ENCODE measurements around the gene KNDC1.
"Not testable (repeated sequence)": the region's sequence is repeated elsewhere in the genome, so short reads cannot be mapped to it uniquely, and the experiment has no call there.

The KNDC1 gene

DNA sequence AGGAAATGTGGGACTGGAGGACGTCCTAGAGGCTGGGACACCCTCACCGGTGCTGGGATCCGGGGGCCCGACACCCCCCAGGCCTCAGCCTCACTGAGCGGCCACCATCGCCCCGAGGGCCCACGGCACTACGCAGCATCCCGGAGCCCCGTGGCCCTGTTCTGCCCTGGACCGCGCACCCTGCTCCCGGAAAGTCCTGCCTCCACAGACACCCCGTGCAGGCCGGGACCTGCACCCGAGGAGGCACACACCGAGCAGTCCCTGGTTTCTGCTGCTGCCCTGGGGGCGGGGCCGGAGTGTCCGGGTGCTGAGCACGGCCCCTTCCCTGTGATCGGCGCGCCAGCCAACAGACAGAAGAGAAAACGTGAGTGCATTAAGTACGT lies 18.1 kb upstream of the KNDC1 start:
- DNase-seq (ENCODE audit: low spot score) = no peak

GRCh38 chr10:133142523-133143199 lies 17.4 kb upstream of the KNDC1 start:
- DNase-seq (ENCODE audit: low spot score) = no peak

DNA sequence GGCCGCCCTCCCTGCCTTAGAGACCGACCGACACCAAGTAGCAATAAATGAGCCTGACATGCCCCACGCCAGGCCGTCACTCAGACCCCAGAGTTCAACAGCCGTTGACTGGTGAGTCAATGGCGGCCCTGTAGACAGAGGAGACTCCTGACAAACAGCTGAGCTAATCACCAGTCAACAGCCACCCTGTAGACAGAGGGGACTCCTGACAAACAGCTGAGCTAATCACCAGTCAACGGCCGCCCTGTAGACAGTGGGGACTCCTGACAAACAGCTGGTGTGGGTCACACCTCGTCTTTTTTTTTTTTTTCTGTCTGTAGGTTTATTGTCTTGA lies 16.9 kb upstream of the KNDC1 start:
- DNase-seq (ENCODE audit: low spot score) = peak; percentile 9

DNA sequence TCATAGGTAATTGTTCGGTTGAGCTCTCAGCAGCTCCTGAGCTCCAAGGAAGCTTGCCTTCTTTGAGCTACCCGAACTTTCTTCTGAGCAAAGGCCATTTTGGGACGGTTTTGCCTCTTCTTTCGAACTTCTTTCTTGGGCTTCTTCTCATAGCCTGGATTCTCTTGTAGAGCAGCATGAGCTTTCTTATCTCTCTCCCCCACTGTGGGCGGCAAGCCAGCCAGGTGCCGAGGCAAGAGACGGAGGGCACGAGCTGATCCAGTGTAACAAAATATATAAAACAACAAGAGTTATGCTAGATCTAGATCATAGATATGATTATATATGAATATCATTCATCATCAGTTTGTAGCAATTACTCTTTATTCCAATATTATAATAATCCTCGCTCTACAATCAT lies 16.5 kb upstream of the KNDC1 start:
- no peak for DNase-seq (ENCODE audit: low spot score)

- DNase-seq (ENCODE audit: low spot score) = no peak
Observed at GRCh38 chr10:133144771-133145170, 15.2 kb upstream of the KNDC1 start.

DNA sequence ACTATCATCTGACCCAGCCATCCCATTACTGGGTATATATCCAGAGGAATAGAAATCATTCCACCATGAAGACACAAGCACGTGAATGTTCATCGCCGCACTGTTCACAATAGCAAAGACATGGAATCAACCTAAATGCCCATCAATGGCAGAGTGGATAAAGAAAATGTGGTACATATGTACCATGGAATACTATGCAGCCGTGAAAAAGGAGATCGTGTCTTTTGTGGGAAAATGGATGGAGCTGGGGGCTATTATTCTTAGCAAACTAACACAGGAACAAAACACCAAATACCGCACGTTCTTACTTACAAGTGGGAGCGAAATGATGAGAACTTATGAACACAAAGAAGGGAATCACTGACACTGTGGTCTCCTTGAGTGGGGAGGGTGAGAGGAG lies 9.8 kb upstream of the KNDC1 start:
- no peak for DNase-seq (ENCODE audit: low spot score)

DNA sequence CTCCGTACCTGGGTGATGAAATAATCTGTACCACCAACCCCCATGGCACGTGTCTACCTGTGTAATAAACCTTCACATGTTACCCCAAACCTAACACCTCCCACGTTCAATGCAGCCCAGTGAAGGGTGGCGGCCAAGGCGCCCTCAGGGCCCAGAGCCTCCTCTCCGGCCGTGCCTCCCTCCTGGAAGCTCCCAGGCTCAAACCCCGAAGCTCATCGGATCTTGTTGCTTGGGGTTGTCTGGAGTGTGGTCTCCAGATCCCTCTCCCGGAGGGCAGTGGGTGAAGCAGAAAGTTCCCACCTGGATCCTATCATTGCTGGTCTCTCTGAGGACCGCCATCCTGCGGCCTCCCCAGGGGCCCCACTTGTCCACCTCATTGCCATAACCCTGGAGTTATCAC lies 9.4 kb upstream of the KNDC1 start:
- no peak for DNase-seq (ENCODE audit: low spot score)

GRCh38 chr10:133151071-133151470 lies 8.9 kb upstream of the KNDC1 start:
- not testable (repeated sequence) for DNase-seq (ENCODE audit: low spot score)

DNA sequence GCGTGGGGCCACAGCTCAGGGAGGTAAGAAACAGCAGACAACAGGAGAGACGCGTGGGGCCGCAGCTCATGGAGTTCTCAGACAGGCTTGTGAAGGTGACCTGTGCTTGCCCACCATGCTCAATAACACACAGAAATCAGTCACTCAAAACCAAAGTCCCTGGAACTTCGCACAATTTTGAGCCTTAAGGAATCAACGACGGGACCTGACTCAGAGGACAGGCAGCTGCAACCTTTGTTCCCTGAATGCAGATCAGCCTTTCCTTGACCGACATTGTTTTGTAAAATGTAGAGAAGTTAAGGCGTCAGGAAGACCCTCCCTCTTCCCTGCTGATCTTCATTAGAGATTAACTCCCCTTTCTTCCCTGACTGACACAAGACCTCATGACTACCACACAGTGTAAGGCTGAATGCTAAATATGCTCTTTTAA lies 8.5 kb upstream of the KNDC1 start:
- peak; percentile 16 for DNase-seq (ENCODE audit: low spot score)

- no peak for DNase-seq (ENCODE audit: low spot score)
Observed at GRCh38 chr10:133154411-133154810, 5.6 kb upstream of the KNDC1 start.

GRCh38 chr10:133154996-133155778 lies 4.8 kb upstream of the KNDC1 start:
- no peak for DNase-seq (ENCODE audit: low spot score)

- no peak for DNase-seq (ENCODE audit: low spot score)
Observed at GRCh38 chr10:133156674-133157579, 3.1 kb upstream of the KNDC1 start.

- DNase-seq (ENCODE audit: low spot score) = no peak
Observed at GRCh38 chr10:133157662-133158436, 2.2 kb upstream of the KNDC1 start.

DNA sequence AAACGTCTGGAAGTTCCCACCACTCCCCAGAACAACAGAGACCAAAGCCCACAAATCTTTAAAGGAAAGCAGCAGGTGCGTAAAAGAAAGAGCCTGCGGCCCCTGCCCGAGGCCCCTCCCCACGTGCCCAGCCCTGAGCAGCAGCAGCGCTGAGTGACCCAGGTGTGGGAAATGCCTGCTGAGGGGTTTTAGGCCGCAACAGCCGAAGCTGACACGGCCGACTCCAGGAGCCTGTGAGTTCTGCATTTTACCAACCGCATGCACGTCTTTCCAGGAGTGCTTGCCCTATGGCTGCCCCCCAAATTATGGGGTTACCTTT lies 1.6 kb upstream of the KNDC1 start:
- no peak for DNase-seq (ENCODE audit: low spot score)

GRCh38 chr10:133158756-133159610 lies 1.0 kb upstream of the KNDC1 start:
- no peak for DNase-seq (ENCODE audit: low spot score)

DNA sequence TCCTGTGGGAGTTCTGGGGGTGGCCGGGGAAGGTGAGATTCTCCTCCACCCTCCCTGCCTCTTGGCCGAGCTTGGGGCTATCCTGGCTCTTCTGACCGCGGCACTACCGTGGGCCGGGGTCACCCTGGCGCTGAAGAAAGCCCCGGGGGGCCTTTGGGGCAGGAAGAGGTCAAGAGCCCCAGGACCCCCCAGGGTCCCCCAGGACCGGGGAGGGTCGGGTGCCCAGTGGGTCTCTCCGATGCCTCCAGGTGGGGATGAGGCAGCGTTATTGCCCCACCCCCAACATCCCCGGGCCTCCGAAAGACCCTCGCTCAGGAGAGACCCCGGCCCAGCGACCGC lies 439 bp upstream of the KNDC1 start:
- no peak for DNase-seq (ENCODE audit: low spot score)

DNA sequence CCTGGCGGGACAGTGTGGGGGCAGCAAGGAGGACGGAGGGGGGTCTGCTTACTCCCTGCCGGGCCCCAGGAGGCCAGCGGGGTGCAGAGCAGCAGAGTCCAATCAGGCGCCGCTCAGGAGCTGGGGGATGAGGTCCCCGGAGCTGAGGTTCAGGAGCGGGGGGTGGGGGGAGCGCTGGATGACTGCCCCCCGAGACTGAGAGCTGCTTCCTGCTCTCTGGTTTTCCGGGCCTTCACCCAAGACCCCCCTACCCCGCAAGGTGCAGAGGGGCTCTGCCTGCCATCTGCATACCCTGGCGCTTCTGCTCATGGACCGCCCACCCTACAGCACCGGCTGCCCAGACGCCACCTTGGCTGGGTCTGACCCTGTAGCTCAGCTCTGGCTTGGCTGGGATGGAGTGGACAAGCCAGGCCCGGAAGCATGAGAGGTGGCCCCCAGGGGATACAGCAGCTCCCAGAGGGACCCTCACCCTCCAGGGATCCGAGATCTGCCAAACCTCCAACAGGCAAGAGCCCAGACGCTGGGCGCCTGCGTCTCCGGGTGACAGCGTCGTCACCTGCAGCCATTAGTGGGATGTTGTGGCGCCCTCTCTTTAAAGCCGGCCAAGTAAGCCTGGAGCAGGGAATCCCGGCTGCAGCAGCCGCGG lies 930 bp downstream of the KNDC1 start:
- DNase-seq (ENCODE audit: low spot score) = no peak

- DNase-seq (ENCODE audit: low spot score) = no peak
Observed at GRCh38 chr10:133161486-133162109, 1.6 kb downstream of the KNDC1 start.

DNA sequence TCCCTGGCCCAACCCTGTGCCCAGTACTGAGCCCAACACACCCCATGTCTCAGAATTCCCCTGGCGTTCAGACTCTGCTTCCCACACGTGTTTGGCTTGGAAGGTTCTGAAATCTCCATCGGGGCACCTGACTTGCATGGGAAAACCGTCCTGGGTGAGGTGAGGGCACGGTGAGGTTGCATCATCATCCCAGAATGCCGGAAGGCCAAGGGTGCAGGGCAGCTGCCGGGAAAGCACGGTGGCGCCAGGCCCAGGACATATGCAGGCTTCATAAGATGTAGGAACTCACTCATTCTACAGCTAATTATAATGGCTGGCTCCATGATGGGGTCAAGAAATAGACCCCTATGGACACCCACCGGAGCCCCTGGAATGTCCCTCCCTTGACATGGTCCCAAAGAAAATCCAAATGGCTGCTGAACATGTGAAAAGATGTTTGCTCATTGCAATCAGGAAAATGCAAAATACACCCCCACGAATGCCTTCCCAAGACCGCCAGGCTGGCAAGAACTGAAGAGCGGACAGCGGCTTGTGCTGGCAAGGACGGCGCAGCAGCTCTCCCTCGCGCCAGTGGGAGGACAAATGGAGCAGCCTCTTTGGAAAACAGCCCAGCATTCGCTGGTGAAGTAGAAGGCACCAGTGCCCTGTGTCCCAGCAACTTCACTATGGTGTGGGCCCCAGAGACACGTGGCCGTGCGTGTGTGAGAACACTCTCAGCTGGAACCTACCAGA lies 2.3 kb downstream of the KNDC1 start:
- no peak for DNase-seq (ENCODE audit: low spot score)

Measured in kidney capillary endothelial cell (primary cell).